HEK293 (cell line): ENCODE data around the gene SLC1A2.

Experiments used
- CTCF ChIA-PET: fragments of 350-600 bp; formaldehyde crosslinking; extraction: SDS; loops from one replicate; lab custom pipeline; 2021; ENCODE audit warnings: antibody characterized with exemption; lab: Yijun Ruan, JAX
- POLR2A ChIA-PET: fragments of 300-600 bp; formaldehyde crosslinking; extraction: SDS; loops from one replicate; lab custom pipeline; 2020; ENCODE audit warnings: antibody characterized with exemption, inconsistent platforms; lab: Yijun Ruan, JAX
- H3K27ac ChIP-seq: fragments of 200-500 bp; sonication (Bioruptor generic); 2 replicates; pipeline ENCODE4 v1.5.1; 2014; ENCODE audit warnings: low read depth, low read length, control low read depth, inconsistent platforms; ENCODE audit errors: extremely low read depth
- H3K36me3 ChIP-seq, 2 experiments: fragments of 200-500 bp in 1 of 2; sonication (Bioruptor generic) in 1 of 2; 1 replicate in 1 of 2; 2 replicates in 1 of 2; pipeline ENCODE4 v1.5.1; 2014 to 2017; ENCODE audit warnings: inconsistent platforms in 2 of 2, low read length in 2 of 2; ENCODE audit not compliant: control insufficient read depth in 2 of 2, insufficient read depth in 1 of 2
- H3K4me1 ChIP-seq: fragments of 200-500 bp; sonication (Bioruptor generic); 2 replicates; pipeline ENCODE4 v1.5.1; 2014; ENCODE audit warnings: mild to moderate bottlenecking, low read length, inconsistent platforms; ENCODE audit not compliant: control insufficient read depth, insufficient read depth
- H3K4me3 ChIP-seq: 2 replicates; pipeline ENCODE4 v1.5.1; 2011; ENCODE audit warnings: low read depth, mild to moderate bottlenecking, control low read depth, low read length, moderate library complexity
- H3K9me3 ChIP-seq: fragments of 200-500 bp; sonication (Bioruptor generic); 2 replicates; pipeline ENCODE4 v1.5.1; 2014; ENCODE audit warnings: low read depth, low read length, inconsistent platforms; ENCODE audit not compliant: control insufficient read depth, insufficient read depth
- BCL11A ChIP-seq: fragments of 450-650 bp; formaldehyde crosslinking; IDR thresholded peaks from 2 replicates; pipeline ENCODE4 v1.5.1; 2016; ENCODE audit warnings: low read depth, missing biosample characterization, missing genetic modification characterization
- EGR2 ChIP-seq: fragments of 450-650 bp; formaldehyde crosslinking; IDR thresholded peaks from 2 replicates; pipeline ENCODE4 v1.5.1; 2016; ENCODE audit warnings: low read depth, missing biosample characterization, missing genetic modification characterization
- GLIS2 ChIP-seq: fragments of 450-650 bp; formaldehyde crosslinking; IDR thresholded peaks from 2 replicates; pipeline ENCODE4 v1.5.1; 2016; ENCODE audit warnings: missing biosample characterization, missing genetic modification characterization
- KLF7 ChIP-seq: fragments of 450-650 bp; formaldehyde crosslinking; IDR thresholded peaks from 2 replicates; pipeline ENCODE4 v1.5.1; 2016; ENCODE audit warnings: missing biosample characterization, missing genetic modification characterization, borderline replicate concordance
- SCRT2 ChIP-seq: fragments of 450-650 bp; formaldehyde crosslinking; IDR thresholded peaks from 2 replicates; pipeline ENCODE4 v1.5.1; 2016; ENCODE audit warnings: missing biosample characterization, missing genetic modification characterization
- TCF7L2 ChIP-seq: IDR thresholded peaks from 2 replicates; pipeline ENCODE4 v1.6.1; 2011; ENCODE audit warnings: low read depth, mild to moderate bottlenecking, inconsistent platforms, low read length, moderate library complexity, borderline replicate concordance
- ZBTB7A ChIP-seq: fragments of 450-650 bp; formaldehyde crosslinking; IDR thresholded peaks from 2 replicates; pipeline ENCODE4 v1.5.1; 2016; ENCODE audit warnings: low read depth, missing biosample characterization, missing genetic modification characterization
- ZNF16 ChIP-seq: fragments of 450-650 bp; formaldehyde crosslinking; IDR thresholded peaks from 2 replicates; pipeline ENCODE4 v1.5.1; 2016; ENCODE audit warnings: low read depth, missing biosample characterization, missing genetic modification characterization
- ZNF214 ChIP-seq: fragments of 450-650 bp; formaldehyde crosslinking; IDR thresholded peaks from 2 replicates; pipeline ENCODE4 v1.5.1; 2017; ENCODE audit warnings: missing biosample characterization, mild to moderate bottlenecking, missing genetic modification characterization, borderline replicate concordance
- ZNF23 ChIP-seq: fragments of 450-650 bp; formaldehyde crosslinking; IDR thresholded peaks from 2 replicates; pipeline ENCODE4 v1.5.1; 2016; ENCODE audit warnings: missing biosample characterization, missing genetic modification characterization, borderline replicate concordance
- ZNF324 ChIP-seq: fragments of 450-650 bp; formaldehyde crosslinking; IDR thresholded peaks from 2 replicates; pipeline ENCODE4 v1.5.1; 2016; ENCODE audit warnings: missing biosample characterization, missing genetic modification characterization
- ZNF335 ChIP-seq: fragments of 450-650 bp; formaldehyde crosslinking; conservative IDR thresholded peaks from 2 replicates; pipeline ENCODE4 v1.5.1; 2016; ENCODE audit warnings: missing biosample characterization, missing genetic modification characterization
- ZNF549 ChIP-seq: fragments of 450-650 bp; IDR thresholded peaks from 2 replicates; pipeline ENCODE4 v1.5.1; 2018; ENCODE audit warnings: missing biosample characterization, missing genetic modification characterization, mild to moderate bottlenecking, inconsistent platforms, moderate library complexity
- ZNF571 ChIP-seq: fragments of 450-650 bp; formaldehyde crosslinking; IDR thresholded peaks from 2 replicates; pipeline ENCODE4 v1.5.0; 2017; ENCODE audit warnings: missing biosample characterization, missing genetic modification characterization
- ZNF624 ChIP-seq: fragments of 450-650 bp; formaldehyde crosslinking; IDR thresholded peaks from 2 replicates; pipeline ENCODE4 v1.5.1; 2017; ENCODE audit warnings: missing biosample characterization, missing genetic modification characterization
- ZNF777 ChIP-seq: fragments of 450-650 bp; formaldehyde crosslinking; IDR thresholded peaks from 2 replicates; pipeline ENCODE4 v1.5.1; 2017; ENCODE audit warnings: missing biosample characterization, missing genetic modification characterization, borderline replicate concordance
- TF ChIP-seq, protein P1 (sequence below): fragments of 450-650 bp; formaldehyde crosslinking; IDR thresholded peaks from 2 replicates; pipeline ENCODE4 v1.5.1; 2016; ENCODE audit warnings: missing biosample characterization, missing genetic modification characterization
- TF ChIP-seq, protein P2 (sequence below): fragments of 450-650 bp; formaldehyde crosslinking; IDR thresholded peaks from 2 replicates; pipeline ENCODE4; 2016; ENCODE audit warnings: missing biosample characterization, missing genetic modification characterization
- TF ChIP-seq, protein P3 (sequence below): fragments of 450-650 bp; formaldehyde crosslinking; IDR thresholded peaks from 2 replicates; pipeline ENCODE4 v1.5.1; 2016; ENCODE audit warnings: missing biosample characterization, missing genetic modification characterization
- TF ChIP-seq, protein P4 (sequence below): fragments of 450-650 bp; formaldehyde crosslinking; conservative IDR thresholded peaks from 2 replicates; pipeline ENCODE4 v1.5.1; 2016; ENCODE audit warnings: low read depth, missing biosample characterization, missing genetic modification characterization

Gene SLC1A2

DNA sequence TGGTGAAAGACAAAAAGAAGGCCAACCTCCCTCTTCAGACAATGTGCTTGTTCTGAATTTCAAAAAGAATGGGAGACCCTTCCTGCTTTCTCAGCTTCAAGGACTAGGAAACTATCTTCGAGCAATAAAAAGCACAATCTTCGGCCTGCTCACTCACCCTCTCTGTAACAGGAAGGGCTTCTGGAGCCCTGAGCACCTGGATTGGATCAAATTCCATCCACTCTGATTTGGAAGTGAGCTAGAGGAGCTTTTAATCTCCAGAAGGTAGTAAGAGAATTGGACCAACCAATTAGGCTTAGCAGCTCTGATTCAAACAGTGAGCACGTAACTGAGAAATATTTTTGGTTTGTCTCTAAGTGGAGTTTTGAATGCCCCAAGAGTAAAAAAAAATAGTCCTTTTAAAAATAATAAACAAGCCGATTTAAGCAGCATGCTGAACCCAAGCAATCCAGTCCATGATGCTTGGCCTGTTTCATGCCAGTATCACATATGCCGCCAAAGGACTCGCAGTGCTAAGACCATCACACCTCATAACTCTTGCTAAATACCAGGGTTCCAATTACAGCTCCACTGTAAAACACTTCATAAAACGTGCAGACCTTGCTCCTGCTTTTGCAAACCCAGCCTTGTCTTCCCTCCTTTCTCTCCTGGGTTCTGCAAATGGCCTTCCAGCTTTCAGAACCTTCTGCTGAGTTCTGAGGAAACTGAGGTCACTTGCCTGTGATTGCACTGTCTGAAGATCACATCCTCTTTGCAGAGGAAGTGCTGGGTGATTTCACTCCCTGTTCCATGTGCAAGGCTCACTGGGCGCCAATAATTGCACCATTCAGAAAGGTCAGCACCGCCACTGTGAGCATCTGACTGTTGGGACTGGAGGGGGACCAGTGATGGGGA lies 74.4 kb downstream of the SLC1A2 start:
- no peaks in the 10 kb centered on the region for H3K9me3 ChIP-seq
- TF ChIP-seq ZNF335, result no peak
- no peak for TF ChIP-seq ZNF214 (tag by site-specific recombination)
- TF ChIP-seq ZBTB7A, result no peak
- TF ChIP-seq ZNF23 (tag by site-specific recombination), result no peak
- TF ChIP-seq, protein P1, sequence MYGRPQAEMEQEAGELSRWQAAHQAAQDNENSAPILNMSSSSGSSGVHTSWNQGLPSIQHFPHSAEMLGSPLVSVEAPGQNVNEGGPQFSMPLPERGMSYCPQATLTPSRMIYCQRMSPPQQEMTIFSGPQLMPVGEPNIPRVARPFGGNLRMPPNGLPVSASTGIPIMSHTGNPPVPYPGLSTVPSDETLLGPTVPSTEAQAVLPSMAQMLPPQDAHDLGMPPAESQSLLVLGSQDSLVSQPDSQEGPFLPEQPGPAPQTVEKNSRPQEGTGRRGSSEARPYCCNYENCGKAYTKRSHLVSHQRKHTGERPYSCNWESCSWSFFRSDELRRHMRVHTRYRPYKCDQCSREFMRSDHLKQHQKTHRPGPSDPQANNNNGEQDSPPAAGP, result no peak
- TF ChIP-seq TCF7L2, result no peak
- TF ChIP-seq, protein P2, sequence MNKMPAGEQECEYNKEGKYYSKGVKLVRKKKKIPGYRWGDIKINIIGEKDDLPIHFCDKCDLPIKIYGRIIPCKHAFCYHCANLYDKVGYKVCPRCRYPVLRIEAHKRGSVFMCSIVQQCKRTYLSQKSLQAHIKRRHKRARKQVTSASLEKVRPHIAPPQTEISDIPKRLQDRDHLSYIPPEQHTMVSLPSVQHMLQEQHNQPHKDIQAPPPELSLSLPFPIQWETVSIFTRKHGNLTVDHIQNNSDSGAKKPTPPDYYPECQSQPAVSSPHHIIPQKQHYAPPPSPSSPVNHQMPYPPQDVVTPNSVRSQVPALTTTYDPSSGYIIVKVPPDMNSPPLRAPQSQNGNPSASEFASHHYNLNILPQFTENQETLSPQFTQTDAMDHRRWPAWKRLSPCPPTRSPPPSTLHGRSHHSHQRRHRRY, result no peak
- TF ChIP-seq SCRT2, result no peak
- TF ChIP-seq ZNF324 (tag by site-specific recombination), result no peak
- TF ChIP-seq GLIS2 (tag by site-specific recombination), result no peak
- TF ChIP-seq ZNF571 (tag by site-specific recombination), result no peak
- TF ChIP-seq ZNF549, result no peak
- TF ChIP-seq, protein P3, sequence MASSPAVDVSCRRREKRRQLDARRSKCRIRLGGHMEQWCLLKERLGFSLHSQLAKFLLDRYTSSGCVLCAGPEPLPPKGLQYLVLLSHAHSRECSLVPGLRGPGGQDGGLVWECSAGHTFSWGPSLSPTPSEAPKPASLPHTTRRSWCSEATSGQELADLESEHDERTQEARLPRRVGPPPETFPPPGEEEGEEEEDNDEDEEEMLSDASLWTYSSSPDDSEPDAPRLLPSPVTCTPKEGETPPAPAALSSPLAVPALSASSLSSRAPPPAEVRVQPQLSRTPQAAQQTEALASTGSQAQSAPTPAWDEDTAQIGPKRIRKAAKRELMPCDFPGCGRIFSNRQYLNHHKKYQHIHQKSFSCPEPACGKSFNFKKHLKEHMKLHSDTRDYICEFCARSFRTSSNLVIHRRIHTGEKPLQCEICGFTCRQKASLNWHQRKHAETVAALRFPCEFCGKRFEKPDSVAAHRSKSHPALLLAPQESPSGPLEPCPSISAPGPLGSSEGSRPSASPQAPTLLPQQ (tag by site-specific recombination), result no peak
- no peak for TF ChIP-seq BCL11A (tag by site-specific recombination)
- TF ChIP-seq, protein P4, sequence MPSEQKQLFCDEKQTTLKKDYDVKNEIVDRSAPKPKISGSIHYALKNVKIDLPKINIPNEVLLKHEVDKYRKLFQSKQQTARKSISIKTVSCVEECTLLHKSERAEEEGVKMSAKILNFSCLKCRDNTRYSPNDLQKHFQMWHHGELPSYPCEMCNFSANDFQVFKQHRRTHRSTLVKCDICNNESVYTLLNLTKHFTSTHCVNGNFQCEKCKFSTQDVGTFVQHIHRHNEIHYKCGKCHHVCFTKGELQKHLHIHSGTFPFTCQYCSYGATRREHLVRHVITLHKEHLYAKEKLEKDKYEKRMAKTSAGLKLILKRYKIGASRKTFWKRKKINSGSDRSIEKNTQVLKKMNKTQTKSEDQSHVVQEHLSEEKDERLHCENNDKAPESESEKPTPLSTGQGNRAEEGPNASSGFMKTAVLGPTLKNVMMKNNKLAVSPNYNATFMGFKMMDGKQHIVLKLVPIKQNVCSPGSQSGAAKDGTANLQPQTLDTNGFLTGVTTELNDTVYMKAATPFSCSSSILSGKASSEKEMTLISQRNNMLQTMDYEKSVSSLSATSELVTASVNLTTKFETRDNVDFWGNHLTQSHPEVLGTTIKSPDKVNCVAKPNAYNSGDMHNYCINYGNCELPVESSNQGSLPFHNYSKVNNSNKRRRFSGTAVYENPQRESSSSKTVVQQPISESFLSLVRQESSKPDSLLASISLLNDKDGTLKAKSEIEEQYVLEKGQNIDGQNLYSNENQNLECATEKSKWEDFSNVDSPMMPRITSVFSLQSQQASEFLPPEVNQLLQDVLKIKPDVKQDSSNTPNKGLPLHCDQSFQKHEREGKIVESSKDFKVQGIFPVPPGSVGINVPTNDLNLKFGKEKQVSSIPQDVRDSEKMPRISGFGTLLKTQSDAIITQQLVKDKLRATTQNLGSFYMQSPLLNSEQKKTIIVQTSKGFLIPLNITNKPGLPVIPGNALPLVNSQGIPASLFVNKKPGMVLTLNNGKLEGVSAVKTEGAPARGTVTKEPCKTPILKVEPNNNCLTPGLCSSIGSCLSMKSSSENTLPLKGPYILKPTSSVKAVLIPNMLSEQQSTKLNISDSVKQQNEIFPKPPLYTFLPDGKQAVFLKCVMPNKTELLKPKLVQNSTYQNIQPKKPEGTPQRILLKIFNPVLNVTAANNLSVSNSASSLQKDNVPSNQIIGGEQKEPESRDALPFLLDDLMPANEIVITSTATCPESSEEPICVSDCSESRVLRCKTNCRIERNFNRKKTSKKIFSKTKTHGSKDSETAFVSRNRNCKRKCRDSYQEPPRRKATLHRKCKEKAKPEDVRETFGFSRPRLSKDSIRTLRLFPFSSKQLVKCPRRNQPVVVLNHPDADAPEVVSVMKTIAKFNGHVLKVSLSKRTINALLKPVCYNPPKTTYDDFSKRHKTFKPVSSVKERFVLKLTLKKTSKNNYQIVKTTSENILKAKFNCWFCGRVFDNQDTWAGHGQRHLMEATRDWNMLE (tag by site-specific recombination), result no peak
- no peak for TF ChIP-seq ZNF624 (tag by site-specific recombination)
- no peak for TF ChIP-seq ZNF16 (tag by site-specific recombination)
- TF ChIP-seq EGR2, result no peak
- no peak for TF ChIP-seq ZNF777
- no peak for TF ChIP-seq KLF7 (tag by site-specific recombination)
- no peak overlapping the region for H3K27ac ChIP-seq
- no peaks in the 10 kb centered on the region for H3K4me1 ChIP-seq
- CTCF ChIA-PET, result interaction anchor here (0.7 kb wide), 1 partner anchor 23 kb away, joined by 3 read pairs; no protein-coding TSS in a partner anchor
- H3K4me3 ChIP-seq, result no peak overlapping the region
- POLR2A ChIA-PET, result no interaction called here
- no peaks in the 10 kb centered on the region for H3K36me3 ChIP-seq
